Fibroblast of mammary gland (primary cell): Measurements from ENCODE around the gene GGA3.
"Not testable (repeated sequence)": the region's sequence is repeated elsewhere in the genome, so short reads cannot be mapped to it uniquely, and the experiment has no call there.

Experiments used
- DNase-seq: peaks from one replicate; pipeline ENCODE4 v3.0.0-alpha.2; 2010; ENCODE audit warnings: low read depth
- H3K4me3 ChIP-seq: 2 replicates; pipeline ENCODE4 v1.5.1; 2011; ENCODE audit warnings: low read depth, mild to moderate bottlenecking, low read length, moderate library complexity; ENCODE audit not compliant: control insufficient read depth
- CTCF ChIP-seq: conservative IDR thresholded peaks from 2 replicates; pipeline ENCODE4 v1.5.1; 2011; ENCODE audit warnings: low read depth, low read length, inconsistent platforms; ENCODE audit not compliant: control insufficient read depth, insufficient read depth

GGA3 gene

GRCh38 chr17:75267153-75267410 is 5.7 kb upstream of the GGA3 start:
- no peak for DNase-seq
- no peak for TF ChIP-seq CTCF

GRCh38 chr17:75266316-75267152 is 5.1 kb upstream of the GGA3 start:
- no peak for TF ChIP-seq CTCF
- no peak overlapping the region for H3K4me3 ChIP-seq
- DNase-seq: no peak

More at GRCh38 chr17:75267153-75267410, 5.7 kb upstream of the GGA3 start:
- H3K4me3 ChIP-seq: no peak overlapping the region

- no peak overlapping the region for H3K4me3 ChIP-seq
- no peak for DNase-seq
- no peak for TF ChIP-seq CTCF
Observed at GRCh38 chr17:75265614-75266315, 4.4 kb upstream of the GGA3 start.

GRCh38 chr17:75263055-75263454 is 1.6 kb upstream of the GGA3 start:
- no peak for DNase-seq
- H3K4me3 ChIP-seq: no peak overlapping the region
- no peak for TF ChIP-seq CTCF

- TF ChIP-seq CTCF: no peak
- no peak for DNase-seq
- H3K4me3 ChIP-seq: peak overlapping the region; percentile 98
Observed at GRCh38 chr17:75262112-75262606, 753 bp upstream of the GGA3 start.

GRCh38 chr17:75260641-75261335 is 618 bp downstream of the GGA3 start:
- peak overlapping the region; percentile 98 for H3K4me3 ChIP-seq
- DNase-seq: no peak
- TF ChIP-seq CTCF: no peak

GRCh38 chr17:75257228-75257627 is 4.2 kb downstream of the GGA3 start:
- DNase-seq, H3K4me3 ChIP-seq: not testable (repeated sequence)

- not testable (repeated sequence) for H3K4me3 ChIP-seq
- peak; percentile 61 for DNase-seq
Observed at GRCh38 chr17:75255954-75256698, 5.3 kb downstream of the GGA3 start.
